Astrocyte of the spinal cord (primary cell): ENCODE data around the gene ENTREP3.

Source experiments
- DNase-seq: peaks from one replicate; pipeline ENCODE4 v3.0.0; 2011; ENCODE audit warnings: low read depth, low spot score
- H3K4me3 ChIP-seq: 2 replicates; pipeline ENCODE4 v1.5.1; 2011; ENCODE audit warnings: low read depth, mild to moderate bottlenecking, low read length, moderate library complexity
- CTCF ChIP-seq: IDR thresholded peaks from 2 replicates; pipeline ENCODE4 v1.5.1; 2012; ENCODE audit warnings: low read depth, mild to moderate bottlenecking, low read length, inconsistent platforms
- in situ Hi-C: cut with HindIII; loops from 2 replicates; pipeline ENCODE4 v1.10.0; 2017; ENCODE audit warnings: low sequenced_read_pairs

ENTREP3 gene

DNA sequence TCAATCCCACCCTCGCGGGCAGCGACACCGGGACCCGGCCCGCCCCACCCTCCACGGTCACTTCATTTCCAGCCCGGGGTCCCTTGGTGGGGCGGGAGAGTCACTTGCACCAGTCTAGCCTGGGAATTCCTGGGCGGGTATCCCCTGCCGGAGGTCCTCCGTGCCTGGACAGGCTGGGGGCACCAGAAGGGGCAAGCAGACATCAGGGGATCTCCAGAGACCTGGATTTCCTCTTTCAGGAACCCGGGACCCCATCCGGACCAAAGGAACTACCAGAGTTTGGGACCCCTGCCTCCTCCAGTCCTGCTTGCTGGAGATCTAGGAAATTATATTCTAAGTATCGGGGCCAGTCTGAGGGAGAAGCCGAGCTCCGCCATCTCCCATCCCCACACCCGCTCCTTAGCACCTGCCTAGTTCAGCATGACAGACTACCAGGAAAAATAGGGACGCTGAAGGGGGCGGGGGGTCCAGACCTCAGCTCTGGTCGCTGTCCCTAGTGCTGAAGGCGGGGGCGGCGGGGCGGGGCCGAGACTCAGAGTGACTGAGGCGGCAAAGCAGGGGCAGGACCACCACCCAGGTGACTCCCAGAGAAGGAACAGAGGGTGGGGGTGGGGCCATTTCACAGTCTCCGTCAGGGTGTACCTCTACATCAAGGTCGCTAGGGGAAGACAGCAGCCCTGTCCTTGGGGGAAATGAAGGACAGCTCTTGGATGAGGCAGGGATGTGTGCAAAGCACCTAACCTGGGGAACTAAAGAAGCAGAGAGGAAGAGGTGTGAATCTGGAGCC, 22.8 kb upstream of the ENTREP3 start:
- peak; percentile 39 for TF ChIP-seq CTCF
- H3K4me3 ChIP-seq, result peak overlapping the region; percentile 53
- DNase-seq, result peak; percentile 15
- in situ Hi-C loops, result no loop called here

DNA sequence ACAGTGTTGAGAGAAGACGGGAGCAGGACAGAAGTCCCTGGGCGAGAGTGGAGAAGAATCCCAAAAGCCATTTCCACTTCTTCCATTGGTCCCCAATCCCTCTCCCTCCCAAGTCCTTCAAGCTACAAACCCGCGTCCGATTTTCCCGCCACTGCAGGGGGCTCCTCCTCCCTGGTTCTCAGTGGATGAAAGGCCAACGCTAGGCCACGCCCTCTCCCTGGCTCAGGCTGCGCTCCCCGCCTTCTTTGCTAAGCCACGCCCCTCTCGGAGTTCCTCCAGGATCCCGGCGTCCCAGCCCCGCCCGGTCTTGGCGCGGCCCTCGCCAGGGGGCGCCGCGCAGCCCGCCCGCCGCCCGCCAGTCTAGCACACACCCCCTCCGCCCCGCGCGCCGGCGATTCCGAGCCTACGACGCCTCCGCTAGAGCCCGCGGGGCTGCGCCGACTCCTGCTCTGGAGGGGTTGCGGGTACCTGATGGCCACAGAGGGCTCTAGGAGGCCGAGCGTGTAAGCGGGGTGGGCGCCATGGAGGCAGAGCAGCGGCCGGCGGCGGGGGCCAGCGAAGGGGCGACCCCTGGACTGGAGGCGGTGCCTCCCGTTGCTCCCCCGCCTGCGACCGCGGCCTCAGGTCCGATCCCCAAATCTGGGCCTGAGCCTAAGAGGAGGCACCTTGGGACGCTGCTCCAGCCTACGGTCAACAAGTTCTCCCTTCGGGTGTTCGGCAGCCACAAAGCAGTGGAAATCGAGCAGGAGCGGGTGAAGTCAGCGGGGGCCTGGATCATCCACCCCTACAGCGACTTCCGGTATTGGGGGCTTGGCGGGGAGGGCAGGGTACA, 22.0 kb upstream of the ENTREP3 start, which contains the start of gene HCN3:
TSS of gene HCN3 (plus strand) at position 394 of the 832 bp plus-strand sequence. CDS start at position 522, 128 bp downstream.
- TF ChIP-seq CTCF, result peak; percentile 43
- peak within 1 kb of the TSS; percentile 53 for H3K4me3 ChIP-seq
- in situ Hi-C loops, result no loop called here
- peak; percentile 93 for DNase-seq

DNA sequence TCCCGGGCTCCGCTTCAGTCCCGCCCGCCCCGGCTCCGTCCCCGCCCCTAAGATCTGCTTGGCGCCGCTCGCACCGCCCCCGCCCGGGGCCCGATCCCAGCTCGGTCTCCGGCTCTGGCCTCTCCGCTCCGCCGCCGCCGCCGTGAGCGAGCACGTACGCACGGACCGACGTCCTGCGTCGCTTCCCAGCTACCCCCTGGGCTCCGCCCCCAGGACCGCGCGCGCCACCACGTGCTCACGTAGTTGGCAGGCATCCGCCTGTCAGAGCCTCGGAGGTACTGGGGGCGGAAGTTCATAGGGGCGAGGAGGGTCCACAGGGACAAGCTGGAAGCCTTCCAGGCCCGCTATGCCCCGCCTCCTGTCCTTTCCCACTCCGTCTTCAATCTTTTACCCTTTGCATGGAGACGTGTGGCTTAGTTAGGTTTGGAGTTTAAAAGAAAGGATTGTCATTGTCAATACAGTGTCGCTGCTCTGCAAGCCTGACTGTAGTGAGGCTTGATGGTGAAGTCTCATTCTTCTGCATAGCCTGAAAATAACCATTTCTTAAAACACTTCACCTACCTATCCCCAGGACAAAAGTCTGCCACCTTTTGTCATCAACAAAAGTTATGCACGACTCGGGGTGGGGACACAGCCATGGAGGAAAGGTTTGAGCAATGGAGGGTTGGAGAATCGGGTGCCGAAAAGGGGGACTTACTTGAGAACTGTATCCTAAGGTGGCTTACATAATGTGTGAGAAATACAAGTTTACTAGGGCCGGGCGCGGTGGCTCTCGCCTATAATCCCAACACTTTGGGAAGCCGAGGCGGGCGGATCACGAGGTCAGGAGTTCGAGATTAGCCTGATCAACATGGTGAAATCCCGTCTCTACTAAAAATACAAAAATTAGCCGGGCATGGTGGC, 18.3 kb upstream of the ENTREP3 start, which contains the start of gene CLK2:
TSS of gene CLK2 (minus strand) at position 162 of the 903 bp plus-strand sequence. CDS start 2,527 bp downstream, outside the sequence.
- peak; percentile 95 for DNase-seq
- H3K4me3 ChIP-seq, result peak within 1 kb of the TSS; percentile 68
- in situ Hi-C loops, result no loop called here
- no peak for TF ChIP-seq CTCF

DNA sequence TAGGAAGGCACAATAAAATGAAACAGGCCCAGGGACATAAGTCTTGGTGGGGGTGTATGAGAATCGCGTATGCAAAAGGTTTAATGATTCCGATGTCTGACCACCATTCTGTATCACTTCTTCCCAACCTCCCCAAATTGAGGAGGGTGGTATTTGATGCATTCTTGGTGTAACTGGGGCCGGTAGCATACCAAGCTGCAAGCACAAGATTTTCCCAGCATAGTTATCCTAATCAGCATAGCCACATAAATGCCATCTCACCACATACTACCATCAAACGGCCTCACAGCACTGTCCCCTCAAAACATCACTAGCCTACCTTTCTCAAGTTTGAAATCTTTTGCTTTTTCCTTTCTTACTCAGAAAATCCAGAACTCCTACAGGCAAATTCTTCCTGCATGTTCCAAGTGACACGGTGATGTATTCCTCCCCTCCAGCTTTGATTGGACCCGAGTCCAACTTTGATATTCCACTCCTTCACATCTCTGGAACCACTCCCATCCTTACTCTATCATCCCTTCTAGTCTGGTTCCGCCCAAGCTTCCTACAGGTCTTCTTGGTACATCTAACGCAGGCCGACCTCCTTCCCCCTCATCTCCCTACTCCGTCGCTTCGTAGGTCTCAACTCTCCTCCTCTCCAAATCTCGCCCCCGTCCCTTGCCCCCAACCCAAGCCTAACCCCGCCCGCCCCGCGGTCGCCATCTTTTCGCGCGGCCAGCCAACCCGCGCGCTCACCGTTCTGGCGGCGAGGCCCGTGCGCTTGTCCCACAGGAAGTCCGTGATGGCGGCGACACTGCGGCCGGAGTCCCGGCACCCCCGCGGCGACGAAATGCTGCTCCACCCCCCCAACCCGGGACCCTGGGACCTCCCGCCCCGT, 17.4 kb upstream of the ENTREP3 start:
- H3K4me3 ChIP-seq, result peak overlapping the region; percentile 68
- peak; percentile 67 for DNase-seq
- in situ Hi-C loops, result no loop called here
- TF ChIP-seq CTCF, result no peak

- in situ Hi-C loops, result no loop called here
- H3K4me3 ChIP-seq, result no peak overlapping the region
- no peak for TF ChIP-seq CTCF
- DNase-seq, result no peak
Measured at GRCh38 chr1:155269381-155269780, 14.1 kb upstream of the ENTREP3 start.
